Left colon (tissue), 2 donors: Measurements from ENCODE around the gene ARHGEF2. TPM values are rescaled to one million over a fixed set of nuclear protein-coding genes. Genes with fewer than 3 reads are reported as not detected.
A peak's percentile ranks its signal among the peaks of the same experiment; 100 is the strongest.
"Not testable (repeated sequence)": the region's sequence is repeated elsewhere in the genome, so short reads cannot be mapped to it uniquely, and the experiment has no call there.

Source experiments
- ATAC-seq: fragments of 200-7000 bp; cut with Tn5 transposase; one replicate; pipeline ENCODE4 v1.9.1; 2020; ENCODE audit warnings: mild to moderate bottlenecking, moderate library complexity
- DNase-seq, 2 donors: peaks; one replicate each; pipeline ENCODE4 v3.0.0-alpha.2; 2020
- intact Hi-C, 2 donors: fragments of 100-400 bp; cut with DNase I in 1 of 2; cut with micrococcal nuclease in 1 of 2; formaldehyde crosslinking; loops; one replicate each; pipeline versions ENCODE4 v1.11.2 to v1.14.0; 2022; cut with DNase I, micrococcal nuclease
- total RNA-seq, 2 donors: library from RNA; stranded (reverse); fragmentation: NEBNext Ultra II Directional; extraction: Animal tissue kit (Norgen Biotek cat#: 25700); gene quantifications; one replicate each; pipeline ENCODE4 v1.2.1, GENCODE V29; 2021
- donor health status: DM: no; HTN: no; CAD: no.
- donor health status: DM: yes; HTN: yes; CAD: no.

Gene ARHGEF2
- total RNA-seq, 2 donors from 2014 or later = 99.3 to 103 TPM

GRCh38 chr1:155933591-155934096 lies 44.7 kb downstream of the ARHGEF2 start:
- intact Hi-C loops = loop anchor here in 1 of 2 donors (10.0 kb wide), 1 partner anchor 51 kb away; no protein-coding TSS in a partner anchor
- DNase-seq (peak in 1 of 2 donors; percentile 34), ATAC-seq (peak; percentile 11)

GRCh38 chr1:155932487-155932886 lies 45.9 kb downstream of the ARHGEF2 start:
- intact Hi-C loops = loop anchor here in 1 of 2 donors (10.0 kb wide), 1 partner anchor 52 kb away; no protein-coding TSS in a partner anchor
- no peak for DNase-seq
- ATAC-seq = no peak

GRCh38 chr1:155932081-155932480 lies 46.3 kb downstream of the ARHGEF2 start:
- DNase-seq (no peak), ATAC-seq (no peak)
- intact Hi-C loops = loop anchor here in 1 of 2 donors (10.0 kb wide), 1 partner anchor 53 kb away; no protein-coding TSS in a partner anchor

- DNase-seq = peak; percentile 49 to 60
- intact Hi-C loops = loop anchor here in 1 of 2 donors (10.0 kb wide), 1 partner anchor 53 kb away; no protein-coding TSS in a partner anchor
- ATAC-seq = peak; percentile 54
Measured at GRCh38 chr1:155931332-155932038, 46.9 kb downstream of the ARHGEF2 start.

- not testable (repeated sequence) for DNase-seq, ATAC-seq
- intact Hi-C loops = loop anchor here in 1 of 2 donors (10.0 kb wide), 1 partner anchor 54 kb away; no protein-coding TSS in a partner anchor
Measured at GRCh38 chr1:155930725-155931124, 47.6 kb downstream of the ARHGEF2 start.

- ATAC-seq (peak; percentile 22), DNase-seq (no peak)
- intact Hi-C loops = no loop called here
Measured at GRCh38 chr1:155929057-155929456, 49.3 kb downstream of the ARHGEF2 start.

GRCh38 chr1:155925506-155925905 lies 52.8 kb downstream of the ARHGEF2 start:
- no peak for ATAC-seq
- intact Hi-C loops = no loop called here
- no peak for DNase-seq

GRCh38 chr1:155920717-155921116 lies 57.6 kb downstream of the ARHGEF2 start:
- intact Hi-C loops = no loop called here
- ATAC-seq = peak; percentile 63
- no peak for DNase-seq

- intact Hi-C loops = no loop called here
- ATAC-seq = no peak
Measured at GRCh38 chr1:155919801-155920200, 58.5 kb downstream of the ARHGEF2 start.

GRCh38 chr1:155918660-155919059 lies 59.7 kb downstream of the ARHGEF2 start:
- DNase-seq (no peak), ATAC-seq (no peak)
- intact Hi-C loops = no loop called here

More at GRCh38 chr1:155919801-155920200, 58.5 kb downstream of the ARHGEF2 start:
- no peak for DNase-seq

- intact Hi-C loops = no loop called here
- ATAC-seq = no peak
- DNase-seq = no peak
Measured at GRCh38 chr1:155913969-155914757, 64.2 kb downstream of the ARHGEF2 start.

GRCh38 chr1:155912056-155912536 lies 66.3 kb downstream of the ARHGEF2 start:
- DNase-seq = peak in 1 of 2 donors; percentile 20
- intact Hi-C loops = no loop called here
- ATAC-seq = peak; percentile 14

- ATAC-seq = peak; percentile 96
- intact Hi-C loops = no loop called here
Measured at GRCh38 chr1:155911156-155912055, 66.9 kb downstream of the ARHGEF2 start, which contains the start of gene RIT1. Gene RIT1, minus strand, starts transcription at chr1:155911349. Its CDS starts 588 bp downstream, at chr1:155910761.

GRCh38 chr1:155910621-155911121 lies 67.7 kb downstream of the ARHGEF2 start:
- ATAC-seq = peak; percentile 41

More at GRCh38 chr1:155911156-155912055, 66.9 kb downstream of the ARHGEF2 start, which contains the start of gene RIT1:
- peak; percentile 90 to 94 for DNase-seq

GRCh38 chr1:155909894-155910293 lies 68.5 kb downstream of the ARHGEF2 start:
- ATAC-seq (no peak), DNase-seq (peak in 1 of 2 donors; percentile 33)
- intact Hi-C loops = no loop called here

More at GRCh38 chr1:155910621-155911121, 67.7 kb downstream of the ARHGEF2 start:
- DNase-seq = peak; percentile 29 to 32
- intact Hi-C loops = no loop called here

GRCh38 chr1:155904261-155904660 lies 74.1 kb downstream of the ARHGEF2 start:
- ATAC-seq (no peak), DNase-seq (no peak)
- intact Hi-C loops = no loop called here

- intact Hi-C loops = no loop called here
- DNase-seq (no peak), ATAC-seq (no peak)
Measured at GRCh38 chr1:155900161-155900560, 78.2 kb downstream of the ARHGEF2 start.

GRCh38 chr1:155899683-155900082 lies 78.7 kb downstream of the ARHGEF2 start:
- DNase-seq (no peak), ATAC-seq (no peak)
- intact Hi-C loops = no loop called here
